Activated T-cell treated with anti-CD3 and anti-CD28 coated beads for 1 hour (primary cell): Measurements from ENCODE around the gene CLDN18.

Experiments used
- DNase-seq: peaks from one replicate; pipeline ENCODE4 v3.0.0-alpha.2; 2020; ENCODE audit warnings: low read depth

Gene CLDN18

DNA sequence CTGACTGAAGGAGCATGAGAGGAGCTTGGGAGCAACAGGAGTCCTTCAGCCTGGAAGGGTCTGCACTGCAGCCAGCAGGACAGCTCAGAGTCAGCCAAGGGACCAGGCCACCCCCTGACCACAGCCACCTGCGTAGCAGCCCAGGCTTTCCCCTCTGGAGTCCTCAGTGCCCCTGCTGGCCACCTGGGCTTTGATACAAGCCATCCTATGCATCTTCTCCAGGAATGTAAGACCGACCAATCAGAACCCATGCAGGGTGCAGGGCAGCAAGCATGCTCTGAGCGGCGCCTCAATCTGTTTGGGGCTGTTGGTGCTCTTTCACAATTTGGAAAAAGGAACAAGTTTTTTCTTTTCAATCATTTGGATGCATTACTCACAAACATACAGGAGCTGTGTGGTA is 53.5 kb downstream of the CLDN18 start:
- DNase-seq: no peak

DNA sequence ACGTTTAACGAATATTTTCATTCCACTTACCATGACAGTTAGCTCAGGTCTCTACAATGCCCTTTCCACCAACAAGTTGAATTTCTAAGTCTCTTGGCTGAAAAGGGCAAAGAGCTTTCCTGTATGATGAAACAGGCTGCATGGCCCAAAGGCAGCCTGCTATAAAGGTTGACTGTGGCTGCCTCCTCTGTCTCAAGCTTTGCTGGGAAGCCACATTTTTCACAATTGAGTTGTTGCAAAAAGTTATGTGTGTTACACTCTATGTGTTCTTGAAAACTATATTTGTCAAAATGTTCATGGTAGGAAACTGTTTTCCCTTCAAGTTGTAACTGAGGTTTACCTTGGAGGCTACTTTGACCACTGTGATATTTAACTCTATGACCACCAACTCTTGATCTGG is 56.0 kb downstream of the CLDN18 start:
- DNase-seq: no peak

DNA sequence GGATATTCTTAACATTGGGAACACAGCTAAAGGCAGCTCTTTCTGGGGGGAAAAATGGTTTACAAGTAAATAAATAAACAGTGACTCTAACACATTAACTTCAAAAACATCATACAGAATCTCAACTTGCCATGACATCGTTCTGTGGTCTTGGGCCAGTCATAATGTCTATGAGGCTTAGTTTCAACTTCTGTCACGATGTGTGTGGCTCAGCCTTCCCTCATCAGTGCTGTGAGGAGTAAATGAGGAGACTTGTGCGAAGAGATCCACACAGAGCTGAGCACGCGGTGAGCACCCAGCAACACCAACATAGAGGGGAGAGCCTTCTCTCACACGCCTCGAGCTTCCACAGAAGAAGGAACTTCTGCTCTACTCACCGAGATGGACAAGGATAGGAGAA is 56.4 kb downstream of the CLDN18 start:
- no peak for DNase-seq

DNA sequence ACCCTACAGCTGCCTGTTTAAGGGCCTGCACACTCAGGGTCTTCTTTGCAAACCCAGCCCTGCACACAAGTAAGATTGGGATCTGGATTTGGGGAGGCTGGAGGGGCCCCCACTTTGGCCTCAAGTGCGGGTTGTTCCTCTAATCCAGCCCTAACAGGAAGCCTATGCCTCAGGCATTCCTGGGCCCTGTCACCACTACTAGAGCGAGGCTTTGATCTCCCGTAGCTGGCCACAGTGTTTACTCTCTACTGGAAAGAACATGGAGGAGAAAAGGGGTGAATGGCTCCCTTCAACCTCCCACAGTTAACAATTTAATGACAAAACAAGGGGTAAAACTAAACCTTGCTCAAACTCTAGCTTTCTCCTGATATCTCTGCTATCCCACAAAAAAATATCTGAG is 57.0 kb downstream of the CLDN18 start:
- DNase-seq: no peak

DNA sequence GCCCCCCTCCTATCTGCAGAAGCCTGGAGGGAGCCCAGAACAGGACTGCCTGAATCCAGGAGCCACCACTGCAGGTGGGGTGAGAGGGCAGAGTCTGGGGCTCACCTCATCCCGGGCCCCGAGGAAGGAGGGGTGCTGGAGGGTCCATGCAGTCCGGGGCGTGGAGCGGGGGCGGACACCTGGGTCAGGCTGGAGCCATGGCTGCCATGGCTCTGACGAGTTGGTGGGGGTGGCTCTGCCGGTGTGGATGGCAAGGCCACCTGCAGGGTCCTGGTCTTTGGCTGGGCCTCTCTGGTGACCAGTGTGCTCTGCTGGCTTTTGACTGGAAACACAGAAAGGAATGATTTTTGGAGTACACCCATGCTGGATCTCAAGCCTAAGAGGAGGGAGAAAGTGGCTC is 58.1 kb downstream of the CLDN18 start:
- DNase-seq: no peak

DNA sequence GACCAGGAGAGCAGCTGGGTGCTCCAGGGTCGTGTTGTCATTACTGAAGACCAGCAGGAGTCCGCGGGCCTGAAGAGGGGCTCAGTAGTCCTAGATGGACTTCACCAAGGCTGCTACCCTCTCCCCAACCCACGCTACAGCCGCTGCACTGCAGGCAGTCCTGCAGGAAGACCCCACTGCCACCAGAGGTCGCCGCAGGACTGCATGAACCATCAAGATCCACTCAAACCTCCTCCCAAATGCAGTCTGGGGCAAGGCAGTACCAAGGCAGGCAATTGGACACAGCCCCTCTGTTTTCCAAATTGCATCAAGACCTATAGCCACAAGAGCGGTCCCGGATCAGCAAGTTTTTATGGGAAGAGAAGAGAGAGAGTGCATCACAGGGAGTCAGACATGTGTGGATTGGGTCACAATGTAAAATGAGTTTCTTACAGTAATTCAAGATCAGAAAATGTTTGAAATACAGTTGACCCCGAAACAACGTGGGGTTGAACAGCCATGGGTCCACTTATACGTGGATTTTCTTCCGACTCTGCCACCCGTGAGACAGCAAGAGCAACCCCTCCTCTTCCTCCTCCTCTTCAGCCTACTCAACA is 58.7 kb downstream of the CLDN18 start:
- peak; percentile 79 for DNase-seq

DNA sequence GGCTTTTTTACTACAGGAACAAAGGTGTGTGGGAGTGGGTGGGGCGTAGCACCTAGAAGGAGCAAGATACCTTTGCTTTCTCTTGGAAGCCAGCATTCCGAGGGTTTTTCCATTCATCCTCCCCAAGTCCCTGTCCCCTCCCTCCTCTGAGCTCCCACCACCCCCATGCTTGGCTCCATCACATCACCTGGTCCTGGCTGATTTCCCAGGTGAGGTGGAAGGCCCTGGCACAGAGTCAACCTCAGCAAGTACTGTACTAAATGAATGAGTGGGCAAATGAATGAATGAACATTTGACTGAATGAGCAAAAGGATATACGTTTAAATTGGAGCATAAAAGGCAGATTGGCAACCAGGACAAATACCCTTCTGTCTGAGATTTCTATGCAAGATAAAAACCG is 60.0 kb downstream of the CLDN18 start:
- DNase-seq: no peak

DNA sequence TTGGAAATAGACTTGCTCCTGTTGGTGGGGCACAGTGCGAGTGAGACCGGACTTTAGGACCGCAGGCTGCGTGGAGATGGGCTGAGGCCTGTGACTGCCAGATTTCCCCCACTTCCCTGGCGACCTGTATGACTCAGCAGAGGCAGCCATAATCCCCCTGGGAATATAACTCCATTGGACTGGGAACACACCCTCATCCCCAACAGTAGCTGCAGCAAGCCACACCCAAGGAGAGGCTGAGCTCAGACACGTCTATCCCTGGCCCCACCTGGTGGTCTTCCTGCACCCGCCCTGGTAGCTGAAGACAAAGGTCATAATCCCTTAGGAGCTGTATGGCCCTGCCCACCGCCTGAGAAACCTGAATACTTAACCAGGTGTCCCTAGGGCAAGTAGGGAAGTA is 62.8 kb downstream of the CLDN18 start:
- DNase-seq: no peak

DNA sequence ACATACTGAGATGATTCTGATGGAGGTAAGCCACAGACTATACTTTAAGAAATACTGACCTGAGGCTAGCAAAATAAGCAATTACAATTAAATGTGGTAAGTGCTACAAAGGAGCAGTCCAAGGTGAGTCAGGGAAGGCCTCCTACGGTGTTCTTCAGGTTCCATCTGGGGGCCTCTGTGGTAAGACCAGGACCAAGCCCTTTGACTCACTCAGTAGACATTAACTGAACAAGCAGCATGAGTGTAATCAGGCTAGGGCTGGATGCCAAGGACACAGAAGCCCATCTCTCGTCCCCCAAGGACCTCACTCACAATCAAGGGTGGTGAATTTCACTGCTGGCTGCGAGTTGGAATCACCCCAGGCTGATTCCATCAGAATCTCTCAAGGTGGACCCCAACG is 68.1 kb downstream of the CLDN18 start:
- no peak for DNase-seq

DNA sequence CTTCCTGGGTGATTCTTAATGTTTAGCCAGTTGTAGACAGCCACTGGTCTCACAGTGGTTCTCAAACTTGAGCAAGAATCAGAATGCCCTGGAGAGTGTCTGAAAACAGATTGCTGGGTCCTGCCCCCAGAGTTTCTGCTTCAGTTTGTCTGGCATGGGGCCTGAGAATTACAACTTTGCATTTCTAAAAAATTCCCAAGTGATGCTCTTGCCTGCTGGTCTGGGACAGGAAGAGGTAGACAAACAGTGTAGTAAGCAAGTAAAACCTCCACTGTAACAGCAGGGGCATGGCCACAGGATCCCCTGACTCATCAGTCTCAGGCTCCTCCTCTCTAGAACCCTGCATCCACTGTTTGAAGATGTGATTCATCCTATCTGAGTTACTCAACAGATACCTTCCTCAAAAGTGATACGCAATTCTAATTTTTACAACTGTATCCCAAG is 69.0 kb downstream of the CLDN18 start:
- DNase-seq: no peak

DNA sequence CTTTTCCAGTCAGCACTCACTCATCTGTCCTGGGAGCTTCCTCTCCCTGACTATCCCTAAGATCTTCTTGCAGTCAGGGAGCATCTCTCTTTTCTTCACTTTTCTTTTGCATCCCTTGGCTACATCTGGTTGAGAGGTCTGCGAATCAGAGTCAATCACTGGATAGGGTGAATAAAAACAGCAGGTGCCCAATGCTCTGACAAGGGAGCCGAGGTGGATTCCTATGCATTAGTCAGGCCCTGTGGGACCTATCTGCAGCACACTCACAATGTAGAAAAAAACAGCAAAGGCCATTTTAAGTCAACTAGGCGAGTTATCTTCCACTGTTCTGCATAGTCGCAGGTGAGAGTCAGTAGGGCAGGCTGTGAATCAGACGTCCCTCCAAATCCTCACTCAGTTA is 69.9 kb downstream of the CLDN18 start:
- no peak for DNase-seq

DNA sequence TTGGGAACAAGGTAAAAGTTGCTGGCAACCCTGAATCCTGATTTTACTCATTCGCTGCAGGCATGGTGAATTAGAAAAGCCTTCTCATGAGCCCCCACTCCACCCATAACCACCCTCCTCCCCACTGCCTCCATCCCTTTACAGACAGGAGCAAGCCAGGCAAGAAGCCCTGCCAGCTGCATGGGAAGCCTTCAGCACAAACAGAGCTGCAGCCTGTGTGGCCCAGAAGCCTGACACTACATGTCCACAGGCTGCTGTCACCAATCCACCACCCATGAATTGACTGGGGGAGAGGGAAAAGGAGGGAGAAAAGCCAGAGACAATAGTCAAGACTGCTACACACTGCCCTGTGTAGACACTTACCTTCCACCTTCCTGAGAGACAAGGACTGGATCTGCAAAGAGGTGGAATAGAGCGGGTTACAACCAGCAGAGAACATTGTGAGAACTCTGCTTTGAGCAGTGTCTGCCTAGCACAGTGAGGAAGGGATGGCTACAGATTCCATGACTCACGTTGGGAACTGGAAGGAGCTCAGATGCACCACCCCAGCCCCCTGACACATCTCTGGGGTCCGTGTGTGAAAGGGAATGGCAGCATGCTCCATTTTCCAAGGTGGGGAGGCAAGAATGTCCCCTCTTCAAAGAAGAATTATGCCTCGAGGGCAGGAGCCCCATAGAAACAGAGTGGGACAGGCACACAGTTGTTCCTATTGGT is 71.6 kb downstream of the CLDN18 start:
- no peak for DNase-seq

DNA sequence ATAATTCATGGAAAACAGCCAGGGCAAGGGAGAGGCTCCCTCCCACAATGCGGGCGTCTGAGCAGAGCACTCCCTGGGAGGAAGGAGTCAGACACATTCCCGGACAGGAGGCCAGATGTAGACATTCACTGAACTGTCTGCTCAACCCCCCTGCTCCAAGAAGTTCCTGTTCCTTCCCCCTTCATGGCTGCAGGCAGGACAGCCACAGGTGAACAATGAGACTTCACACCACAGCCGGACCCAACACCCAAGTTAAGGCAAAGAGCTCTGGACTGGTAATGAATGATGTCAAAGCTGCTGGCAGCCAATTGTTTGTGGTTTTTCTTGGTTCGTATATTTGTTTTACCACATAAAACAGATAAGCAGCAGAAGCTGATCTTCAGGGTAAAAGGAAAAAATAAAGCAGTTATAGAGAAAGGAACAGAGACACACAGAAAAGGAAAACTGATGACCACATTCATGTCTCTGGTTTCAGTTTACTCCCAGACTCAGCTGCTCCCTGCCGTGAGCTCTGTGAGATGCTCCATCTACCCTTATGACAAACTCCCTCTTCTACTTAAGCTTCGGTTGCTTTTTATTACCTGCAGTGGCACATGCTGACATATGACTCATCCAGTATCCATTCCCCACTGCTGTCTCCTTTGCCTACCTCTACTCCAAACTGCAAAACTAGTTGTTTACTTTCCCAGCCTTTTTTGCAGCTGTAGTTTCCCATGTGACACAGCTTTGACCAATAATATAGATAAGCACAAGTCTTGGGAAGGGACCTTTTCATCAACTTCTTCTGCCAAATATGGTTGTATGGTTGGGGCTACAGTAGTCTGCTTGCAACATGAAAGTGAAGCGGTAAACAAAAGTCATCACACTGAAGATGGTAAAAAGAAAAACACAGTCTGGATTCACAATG is 72.4 kb downstream of the CLDN18 start:
- DNase-seq: no peak

DNA sequence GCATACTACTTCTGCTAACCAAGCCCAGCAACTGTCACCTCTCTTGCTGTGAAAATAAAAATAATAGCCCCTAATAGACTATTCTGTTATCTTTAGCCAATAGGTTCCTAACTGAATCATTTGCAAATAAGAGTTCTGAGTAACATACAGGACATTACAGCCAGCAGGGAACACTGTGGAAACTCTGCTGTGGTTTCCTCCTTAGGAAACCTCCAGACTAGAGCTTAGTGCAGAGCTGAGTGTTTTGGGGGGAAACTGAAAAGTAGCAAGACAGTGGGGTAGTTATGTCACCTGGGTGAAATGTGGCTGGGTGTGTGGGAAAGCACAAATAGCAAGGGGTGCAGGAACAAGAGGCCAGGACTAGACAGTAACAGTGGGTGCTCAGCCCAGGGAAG is 73.0 kb downstream of the CLDN18 start:
- DNase-seq: no peak
